ENCODE data around the gene KRTAP29-1.
"Not testable (repeated sequence)": the region's sequence is repeated elsewhere in the genome, so short reads cannot be mapped to it uniquely, and the experiment has no call there.

KRTAP29-1 gene

DNA sequence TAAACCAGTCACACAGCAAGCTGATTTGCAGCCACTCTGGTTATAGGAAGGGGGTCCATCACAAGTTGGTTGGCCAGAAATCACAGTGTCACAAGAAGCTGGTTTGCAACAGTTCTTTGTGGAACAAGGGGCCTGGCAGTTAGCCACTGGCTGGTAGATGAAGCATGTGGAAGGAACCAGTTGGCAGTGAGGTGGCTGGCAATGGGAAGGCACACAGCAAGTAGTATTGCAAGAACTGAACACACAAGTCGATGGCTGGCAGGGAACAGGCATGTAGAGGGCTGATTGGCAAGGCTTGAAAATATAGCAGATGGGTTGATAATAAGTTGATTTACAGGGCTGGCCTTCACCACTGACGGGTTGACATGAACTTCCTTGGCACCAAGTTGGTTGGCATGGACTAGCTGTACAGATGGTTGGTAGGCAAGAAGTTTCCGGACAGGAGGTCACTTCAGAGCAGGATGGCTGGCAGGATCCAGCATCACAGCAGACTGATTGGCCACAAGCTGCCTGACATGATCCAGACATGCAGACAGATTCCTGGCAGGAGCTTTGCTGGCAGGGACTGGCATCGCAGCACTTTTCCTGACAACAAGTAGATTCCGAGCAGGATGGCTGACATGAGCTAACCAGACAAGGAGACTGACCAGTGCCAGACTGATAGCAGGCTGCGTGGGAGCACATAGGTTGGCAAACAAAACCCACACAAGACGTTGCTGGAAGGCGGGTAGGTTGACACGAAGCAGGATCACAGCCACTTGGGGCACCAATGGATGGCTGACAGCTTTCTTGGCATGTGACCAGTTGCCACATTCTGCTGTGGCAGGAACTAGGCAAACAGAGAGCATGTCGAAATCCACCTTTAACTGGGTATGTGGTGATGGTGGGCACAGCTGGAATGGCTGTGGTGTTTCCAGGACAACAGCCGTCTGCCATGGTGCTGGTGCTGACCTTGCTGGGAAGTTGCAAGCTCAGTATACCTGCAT lies at the start of gene KRTAP29-1:
Gene KRTAP29-1 (minus strand): TSS at position 936 of the 986 bp plus-strand sequence. CDS start 0 bp downstream, at position 936.
- DNase-seq: no peak

GRCh38 chr17:41351177-41351576 lies 48.5 kb upstream of the KRTAP29-1 start:
- DNase-seq: no peak

- DNase-seq: not testable (repeated sequence)
Observed at GRCh38 chr17:41350381-41350878, 47.8 kb upstream of the KRTAP29-1 start, which contains the start of gene KRT33A. TSS of gene KRT33A (minus strand) at chr17:41350828. CDS start at chr17:41350767, 61 bp downstream.

DNA sequence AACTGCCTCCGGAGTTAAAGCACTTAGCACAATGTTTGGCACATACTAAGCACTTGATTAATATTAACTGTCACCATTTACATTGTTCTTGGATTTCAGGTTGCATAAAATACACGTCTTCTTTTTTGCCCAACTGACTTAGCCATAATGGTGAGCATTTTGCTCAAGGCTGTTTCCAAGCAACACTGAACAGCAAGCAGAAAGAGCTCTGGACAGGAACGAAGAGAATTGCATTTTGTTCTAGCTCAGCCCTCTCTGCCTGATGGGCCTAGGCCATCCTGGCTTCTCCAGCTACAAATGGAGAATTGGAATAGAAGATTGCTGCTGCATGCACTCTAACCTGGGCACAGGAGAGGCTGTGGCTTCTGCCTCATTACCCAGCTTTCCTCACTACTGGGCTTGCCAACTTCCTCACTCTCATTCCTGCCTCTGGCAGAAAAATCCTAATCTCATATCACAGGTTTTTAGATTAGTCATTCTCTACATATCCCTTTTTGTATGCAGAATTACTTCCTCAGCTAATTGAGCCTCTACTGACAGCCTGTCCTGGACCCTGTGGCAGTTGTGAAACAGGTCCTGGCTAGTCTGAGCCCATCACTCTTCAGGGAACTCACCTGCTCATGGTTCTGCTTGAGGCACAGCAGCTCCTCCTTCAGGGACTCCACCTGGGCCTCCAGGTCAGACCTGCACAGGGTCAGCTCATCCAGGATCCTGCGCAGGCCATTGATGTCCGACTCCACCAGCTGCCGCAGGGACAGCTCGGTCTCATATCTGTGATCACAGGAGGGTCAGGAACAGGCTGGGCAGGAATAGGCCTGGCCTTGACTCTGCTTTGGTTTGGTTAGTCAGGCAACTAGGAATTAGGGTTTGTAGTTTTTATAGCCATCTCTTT lies 45.5 kb upstream of the KRTAP29-1 start:
- no peak for DNase-seq

GRCh38 chr17:41346421-41346820 lies 43.8 kb upstream of the KRTAP29-1 start:
- DNase-seq: not testable (repeated sequence)

- DNase-seq: no peak
Observed at GRCh38 chr17:41345992-41346391, 43.3 kb upstream of the KRTAP29-1 start.

GRCh38 chr17:41343029-41343428 lies 40.4 kb upstream of the KRTAP29-1 start:
- no peak for DNase-seq

DNA sequence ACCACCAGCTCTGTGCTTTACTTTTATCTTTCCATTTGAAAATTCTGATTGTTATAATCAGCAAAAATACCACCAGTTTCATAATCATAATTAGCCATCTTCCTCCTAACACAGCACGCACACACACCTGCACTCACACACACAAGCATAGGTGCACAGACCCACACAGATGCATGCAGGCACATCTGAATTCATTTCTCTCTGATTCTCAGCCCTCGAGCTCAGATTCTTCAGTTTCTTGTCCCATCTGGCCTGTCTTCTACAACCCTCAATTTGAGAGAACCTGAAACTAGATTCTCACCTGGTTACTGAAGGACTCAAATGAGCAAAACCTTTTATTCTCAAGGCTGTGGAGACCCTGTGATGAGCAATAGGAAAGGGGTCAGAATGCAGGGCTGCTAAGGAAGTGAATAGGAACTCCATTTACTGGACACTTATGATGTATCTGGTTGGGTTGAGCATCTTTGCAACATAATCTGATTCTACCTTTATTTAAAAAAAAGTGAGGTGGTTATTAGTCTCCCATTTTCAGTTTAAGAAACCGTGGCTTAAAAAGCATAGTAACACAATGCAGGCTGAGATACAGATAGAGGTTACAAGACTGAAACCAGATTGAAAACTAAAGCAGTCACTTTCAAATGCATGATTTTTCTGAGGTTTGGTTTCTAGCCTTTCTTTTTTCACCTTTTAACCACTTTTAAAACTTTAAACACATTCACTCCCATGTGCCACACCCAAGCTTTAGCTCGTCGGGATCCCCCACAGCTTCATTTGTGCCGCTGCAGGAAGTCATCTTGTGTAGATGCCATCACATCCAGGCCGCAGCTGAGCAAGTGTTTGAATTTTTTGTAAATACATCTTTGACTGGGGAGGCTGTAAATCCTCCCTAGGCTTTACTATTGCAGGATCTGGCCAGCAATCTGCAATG lies 38.5 kb upstream of the KRTAP29-1 start:
- no peak for DNase-seq

DNA sequence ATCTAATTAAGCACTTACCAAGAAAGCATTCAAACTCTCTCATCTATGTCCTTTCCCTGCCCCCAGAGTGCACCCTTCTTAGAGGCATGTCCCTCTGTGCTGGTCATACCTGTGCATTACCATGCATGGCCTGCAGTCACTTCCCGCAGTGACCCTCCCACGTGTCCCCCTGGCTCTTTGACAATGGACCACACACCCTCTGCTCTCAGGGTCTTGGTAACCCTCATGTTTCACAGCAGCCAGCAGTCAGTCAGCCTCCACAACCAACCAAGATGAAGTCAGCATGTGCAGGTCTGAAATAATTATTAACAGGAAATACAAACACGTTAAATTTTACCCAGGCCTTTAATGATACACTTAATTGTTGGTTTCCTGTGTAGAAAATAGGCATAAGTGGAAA lies 37.8 kb upstream of the KRTAP29-1 start:
- DNase-seq: no peak

- no peak for DNase-seq
Observed at GRCh38 chr17:41339571-41340172, 37.0 kb upstream of the KRTAP29-1 start.

- no peak for DNase-seq
Observed at GRCh38 chr17:41338961-41339485, 36.4 kb upstream of the KRTAP29-1 start.

DNA sequence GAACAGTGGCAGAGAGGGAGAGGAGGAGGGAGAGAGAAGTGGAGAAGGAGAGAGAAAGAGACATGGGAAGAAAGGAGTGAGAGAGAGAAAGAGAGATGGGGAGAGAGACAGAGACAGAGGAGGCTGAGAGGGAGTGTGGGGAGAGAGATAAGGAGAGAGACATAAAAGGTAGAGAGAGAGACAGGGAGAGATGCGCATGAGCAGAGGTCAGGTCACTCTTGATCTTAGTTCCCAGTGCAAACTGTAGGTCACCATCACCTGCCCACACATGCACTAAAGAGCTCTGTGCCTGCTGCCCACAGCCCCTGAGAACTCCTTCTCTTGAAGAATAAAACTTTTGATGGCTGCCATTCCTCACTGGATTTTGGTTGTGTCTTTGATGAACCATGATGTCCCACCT lies 33.1 kb upstream of the KRTAP29-1 start:
- DNase-seq: no peak

GRCh38 chr17:41334385-41335305 lies 32.0 kb upstream of the KRTAP29-1 start:
- DNase-seq: no peak

DNA sequence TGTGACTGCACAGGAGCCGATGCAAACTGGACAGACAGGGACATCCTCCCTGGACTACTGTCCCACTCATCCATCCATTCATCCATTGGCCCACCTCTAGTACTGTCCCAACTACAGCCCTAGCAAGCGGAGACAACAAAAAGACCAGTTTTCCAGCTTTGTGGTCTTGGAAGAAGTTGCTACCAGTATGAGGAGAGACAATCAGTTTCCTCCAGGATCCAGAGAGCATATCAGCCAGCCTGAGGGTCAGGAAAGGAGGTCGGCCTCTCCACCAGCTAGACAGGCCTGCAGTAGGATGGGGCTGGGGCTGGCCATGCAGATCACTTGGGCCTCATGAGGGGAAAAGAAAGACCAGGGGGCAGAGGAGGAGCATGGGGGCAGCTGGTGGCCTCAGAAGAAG lies 31.2 kb upstream of the KRTAP29-1 start:
- no peak for DNase-seq

GRCh38 chr17:41333098-41333497 lies 30.4 kb upstream of the KRTAP29-1 start:
- no peak for DNase-seq

DNA sequence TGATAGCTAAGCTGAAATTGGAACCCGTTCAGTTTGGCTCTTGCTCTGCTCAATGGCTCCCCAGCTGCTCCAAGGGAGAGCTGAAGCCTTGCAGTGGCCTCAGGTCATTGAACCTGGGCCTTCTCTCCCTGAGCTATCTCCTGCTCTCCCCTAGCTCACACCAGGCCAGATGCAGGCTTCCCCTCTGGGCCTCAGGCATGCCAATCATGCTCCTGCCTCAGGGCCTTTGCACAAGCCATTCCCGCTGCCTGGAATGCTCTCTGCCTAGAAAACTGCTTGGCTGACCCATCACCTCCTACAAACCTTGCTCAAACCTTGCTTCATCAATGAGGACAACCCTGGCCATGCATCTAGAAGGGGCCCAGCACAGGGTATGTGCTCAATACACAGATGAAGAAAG lies 29.6 kb upstream of the KRTAP29-1 start:
- no peak for DNase-seq

DNA sequence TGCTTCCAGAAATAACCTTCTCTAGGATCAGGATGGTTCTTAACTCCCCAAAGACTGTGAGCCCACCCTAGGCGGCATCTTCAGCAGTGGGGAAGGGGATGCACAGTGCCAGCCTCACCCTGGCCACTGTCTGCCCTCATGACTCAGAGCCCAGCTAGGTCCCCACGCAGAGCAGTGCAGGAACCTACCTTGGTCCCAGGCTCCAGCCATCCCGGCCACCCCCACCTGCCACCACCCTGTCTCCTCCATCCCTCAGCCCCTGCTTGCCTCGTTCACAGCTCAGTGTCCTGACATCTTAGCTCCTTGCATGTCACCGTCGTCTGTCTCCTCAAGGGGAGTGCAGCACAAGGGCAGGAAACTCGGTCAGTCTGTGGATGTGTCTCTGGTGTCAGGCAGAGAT lies 29.0 kb upstream of the KRTAP29-1 start:
- DNase-seq: no peak

DNA sequence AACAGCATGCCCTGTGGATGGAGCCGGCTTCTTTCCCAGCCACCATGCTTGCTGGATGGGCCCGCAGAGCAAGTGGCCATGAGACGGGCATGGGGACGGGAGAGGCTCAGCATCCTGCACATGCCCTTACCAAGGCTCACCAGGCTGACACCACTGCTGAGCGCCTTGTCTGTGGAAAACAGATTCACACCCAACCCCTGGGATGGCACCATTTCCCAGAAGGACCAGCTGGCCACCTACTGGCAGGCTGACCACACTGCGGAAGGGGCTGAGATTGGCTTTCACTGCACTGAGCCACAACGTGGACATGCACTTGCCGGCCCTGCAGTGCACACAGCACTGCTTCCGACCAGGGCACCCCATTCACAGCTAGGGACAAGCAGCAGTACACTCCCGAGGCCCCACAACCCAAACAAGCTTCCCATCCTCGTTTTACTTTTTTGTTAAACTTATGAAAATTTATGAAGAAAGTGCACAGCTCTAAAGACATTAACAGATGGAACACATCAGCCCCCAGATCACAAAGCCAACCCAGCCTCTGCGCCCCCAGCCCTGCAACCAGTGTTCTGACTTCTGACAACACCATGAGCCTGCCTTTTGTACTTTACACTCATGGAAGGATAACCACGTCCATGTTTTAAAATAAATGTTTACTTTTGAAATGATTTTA lies 26.8 kb upstream of the KRTAP29-1 start:
- peak in 9 of 56 donors; percentile 6 to 28 (median 14) for DNase-seq

All from nucleus accumbens (tissue), 56 donors.